ENCODE results near the gene ZNF609. TPM values are rescaled to one million over a fixed set of nuclear protein-coding genes. Genes with fewer than 3 reads are reported as not detected.

Gene ZNF609
- total RNA-seq, 1 experiment from 2014 or later = 31.0 TPM

DNA sequence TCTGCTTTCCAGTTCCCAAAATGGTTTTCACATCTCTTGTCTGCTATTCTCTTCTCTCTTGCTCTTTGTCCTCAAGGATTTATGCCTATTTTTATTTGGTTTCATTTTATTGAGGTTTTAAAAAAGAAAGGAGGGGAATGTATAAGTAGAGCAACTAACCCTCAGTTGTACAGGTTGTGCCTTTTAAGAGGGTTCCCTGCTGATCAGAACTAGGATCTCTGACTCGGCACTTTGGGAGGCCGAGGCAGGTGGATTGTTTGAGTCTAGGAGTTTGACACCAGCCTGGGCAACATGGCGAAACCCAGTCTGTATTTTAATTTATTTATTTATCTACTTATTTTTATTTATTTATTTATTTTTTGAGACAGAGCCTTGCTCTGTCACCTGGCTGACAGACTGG, 123.6 kb downstream of the ZNF609 start (continued):
- TF ChIP-seq, protein P1, sequence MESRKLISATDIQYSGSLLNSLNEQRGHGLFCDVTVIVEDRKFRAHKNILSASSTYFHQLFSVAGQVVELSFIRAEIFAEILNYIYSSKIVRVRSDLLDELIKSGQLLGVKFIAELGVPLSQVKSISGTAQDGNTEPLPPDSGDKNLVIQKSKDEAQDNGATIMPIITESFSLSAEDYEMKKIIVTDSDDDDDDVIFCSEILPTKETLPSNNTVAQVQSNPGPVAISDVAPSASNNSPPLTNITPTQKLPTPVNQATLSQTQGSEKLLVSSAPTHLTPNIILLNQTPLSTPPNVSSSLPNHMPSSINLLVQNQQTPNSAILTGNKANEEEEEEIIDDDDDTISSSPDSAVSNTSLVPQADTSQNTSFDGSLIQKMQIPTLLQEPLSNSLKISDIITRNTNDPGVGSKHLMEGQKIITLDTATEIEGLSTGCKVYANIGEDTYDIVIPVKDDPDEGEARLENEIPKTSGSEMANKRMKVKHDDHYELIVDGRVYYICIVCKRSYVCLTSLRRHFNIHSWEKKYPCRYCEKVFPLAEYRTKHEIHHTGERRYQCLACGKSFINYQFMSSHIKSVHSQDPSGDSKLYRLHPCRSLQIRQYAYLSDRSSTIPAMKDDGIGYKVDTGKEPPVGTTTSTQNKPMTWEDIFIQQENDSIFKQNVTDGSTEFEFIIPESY (IDR thresholded peaks at IDR 0.05; ENCODE audit: extremely low read depth, insufficient replicate concordance, low read length) = no peak

DNA sequence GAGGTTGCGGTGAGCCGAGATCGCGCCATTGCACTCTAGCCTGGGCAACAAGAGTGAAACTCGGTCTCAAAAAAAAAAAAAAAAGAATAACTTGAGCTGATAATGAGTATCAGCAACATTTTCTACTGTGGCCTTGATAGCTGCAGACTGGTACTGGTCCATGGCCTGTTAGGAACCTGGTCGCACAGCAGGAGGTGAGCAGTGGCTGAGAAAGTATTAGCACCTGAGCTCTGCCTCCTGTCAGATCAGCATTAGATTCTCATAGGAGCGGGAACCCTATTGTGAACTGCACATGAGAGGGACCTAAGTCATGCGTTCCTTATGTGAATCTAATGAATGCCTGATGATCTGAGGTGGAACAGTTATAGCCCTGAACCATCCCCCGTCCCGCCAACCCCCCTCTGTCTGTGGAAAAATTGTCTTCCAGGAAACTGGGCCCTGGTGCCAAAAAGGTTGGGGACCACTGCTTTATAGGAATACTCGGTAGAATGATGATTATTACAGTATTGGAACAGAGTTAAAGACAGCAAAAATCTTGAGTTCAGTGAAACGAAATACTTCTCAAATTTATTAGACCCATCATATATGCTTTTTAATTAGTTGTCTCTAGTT, 126.0 kb downstream of the ZNF609 start:
- no peak overlapping the region for H3K27ac ChIP-seq (ENCODE audit: low read depth, low read length)
- H3K9me3 ChIP-seq (ENCODE audit: control insufficient read depth in 1 of 2, insufficient read depth in 1 of 2, low read depth in 1 of 2, low read length in 2 of 2) = no peaks in the 10 kb centered on the region; a peak in 1 of 4 replicates
- no peak overlapping the region for H3K4me3 ChIP-seq (replicated peaks in 1 of 2; ENCODE audit: low read depth in 1 of 2, low read length in 2 of 2)
- 0 out of 4 replicates have a peak, but pooled peaks cover 0 to 3% of the 10 kb centered on the region in 2 experiments for H3K4me1 ChIP-seq (ENCODE audit: control insufficient read depth in 1 of 2, insufficient read depth in 2 of 2, low read length in 2 of 2)
- TF ChIP-seq, protein P2, sequence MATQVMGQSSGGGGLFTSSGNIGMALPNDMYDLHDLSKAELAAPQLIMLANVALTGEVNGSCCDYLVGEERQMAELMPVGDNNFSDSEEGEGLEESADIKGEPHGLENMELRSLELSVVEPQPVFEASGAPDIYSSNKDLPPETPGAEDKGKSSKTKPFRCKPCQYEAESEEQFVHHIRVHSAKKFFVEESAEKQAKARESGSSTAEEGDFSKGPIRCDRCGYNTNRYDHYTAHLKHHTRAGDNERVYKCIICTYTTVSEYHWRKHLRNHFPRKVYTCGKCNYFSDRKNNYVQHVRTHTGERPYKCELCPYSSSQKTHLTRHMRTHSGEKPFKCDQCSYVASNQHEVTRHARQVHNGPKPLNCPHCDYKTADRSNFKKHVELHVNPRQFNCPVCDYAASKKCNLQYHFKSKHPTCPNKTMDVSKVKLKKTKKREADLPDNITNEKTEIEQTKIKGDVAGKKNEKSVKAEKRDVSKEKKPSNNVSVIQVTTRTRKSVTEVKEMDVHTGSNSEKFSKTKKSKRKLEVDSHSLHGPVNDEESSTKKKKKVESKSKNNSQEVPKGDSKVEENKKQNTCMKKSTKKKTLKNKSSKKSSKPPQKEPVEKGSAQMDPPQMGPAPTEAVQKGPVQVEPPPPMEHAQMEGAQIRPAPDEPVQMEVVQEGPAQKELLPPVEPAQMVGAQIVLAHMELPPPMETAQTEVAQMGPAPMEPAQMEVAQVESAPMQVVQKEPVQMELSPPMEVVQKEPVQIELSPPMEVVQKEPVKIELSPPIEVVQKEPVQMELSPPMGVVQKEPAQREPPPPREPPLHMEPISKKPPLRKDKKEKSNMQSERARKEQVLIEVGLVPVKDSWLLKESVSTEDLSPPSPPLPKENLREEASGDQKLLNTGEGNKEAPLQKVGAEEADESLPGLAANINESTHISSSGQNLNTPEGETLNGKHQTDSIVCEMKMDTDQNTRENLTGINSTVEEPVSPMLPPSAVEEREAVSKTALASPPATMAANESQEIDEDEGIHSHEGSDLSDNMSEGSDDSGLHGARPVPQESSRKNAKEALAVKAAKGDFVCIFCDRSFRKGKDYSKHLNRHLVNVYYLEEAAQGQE (IDR thresholded peaks at IDR 0.05; ENCODE audit: low read depth) = no peak
- TF ChIP-seq FOSL1 (IDR thresholded peaks at IDR 0.05; ENCODE audit: low read depth) (no peak), POLR2AphosphoS5 (IDR thresholded peaks at IDR 0.05; ENCODE audit: low read depth, low read length) (no peak), EZH2 (IDR thresholded peaks at IDR 0.05) (no peak), ELF1 (IDR thresholded peaks at IDR 0.05; ENCODE audit: borderline replicate concordance, low read depth) (no peak), SP1 (IDR thresholded peaks at IDR 0.05; ENCODE audit: low read depth) (no peak), CBX3 (IDR thresholded peaks at IDR 0.05; ENCODE audit: low read depth) (no peak), TCF7L2 (IDR thresholded peaks at IDR 0.05; ENCODE audit: borderline replicate concordance, extremely low read depth, insufficient read depth, insufficient read length) (no peak), EGR1 (IDR thresholded peaks at IDR 0.05; ENCODE audit: low read depth) (no peak), SIN3A (IDR thresholded peaks at IDR 0.05; ENCODE audit: low read depth) (no peak), ZFX (IDR thresholded peaks at IDR 0.05) (no peak), RAD21 (IDR thresholded peaks at IDR 0.05; ENCODE audit: low read depth) (no peak), CEBPB (IDR thresholded peaks at IDR 0.05; ENCODE audit: low read depth) (no peak), SRF (IDR thresholded peaks at IDR 0.05; ENCODE audit: low read depth) (no peak), POLR2A (IDR thresholded peaks at IDR 0.05; ENCODE audit: borderline replicate concordance, extremely low read depth, insufficient read depth, insufficient read length) (no peak)
- TF ChIP-seq, protein P1 (IDR thresholded peaks at IDR 0.05; ENCODE audit: extremely low read depth, insufficient replicate concordance, low read length) = no peak
- TF ChIP-seq, protein P3, sequence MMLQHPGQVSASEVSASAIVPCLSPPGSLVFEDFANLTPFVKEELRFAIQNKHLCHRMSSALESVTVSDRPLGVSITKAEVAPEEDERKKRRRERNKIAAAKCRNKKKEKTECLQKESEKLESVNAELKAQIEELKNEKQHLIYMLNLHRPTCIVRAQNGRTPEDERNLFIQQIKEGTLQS (IDR thresholded peaks at IDR 0.05) = no peak
- TF ChIP-seq, protein P4, sequence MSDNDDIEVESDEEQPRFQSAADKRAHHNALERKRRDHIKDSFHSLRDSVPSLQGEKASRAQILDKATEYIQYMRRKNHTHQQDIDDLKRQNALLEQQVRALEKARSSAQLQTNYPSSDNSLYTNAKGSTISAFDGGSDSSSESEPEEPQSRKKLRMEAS (IDR thresholded peaks at IDR 0.05) = no peak
- POLR2A ChIA-PET = no interaction called here
- H3K79me2 ChIP-seq (ENCODE audit: insufficient read depth, low read length) = peaks cover 64% of the 10 kb centered on the region
- H3K27me3 ChIP-seq (ENCODE audit: insufficient read depth, low read length) = no peaks in the 10 kb centered on the region
- RAD21 ChIA-PET (ENCODE audit: low non-redundant PET in 1 of 2, low total read pairs in 2 of 2, uncharacterized antibody in 2 of 2, unreplicated experiment in 2 of 2) = no interaction called here
- ATAC-seq (no peak), DNase-seq (ENCODE audit: low read depth, low spot score) (no peak)
- no peaks in the 10 kb centered on the region; the same call in 1 of the 2 replicates for H4K20me1 ChIP-seq (ENCODE audit: insufficient read depth)
- no TSS peak for BruUV-seq (replicated peaks)
- no peaks in the 10 kb centered on the region for H3K9me2 ChIP-seq (ENCODE audit: insufficient read depth)
- no peaks in the 10 kb centered on the region for H3K36me3 ChIP-seq (ENCODE audit: control insufficient read depth in 1 of 2, insufficient read depth in 2 of 2, low read length in 2 of 2)
- intact Hi-C loops (cut with micrococcal nuclease) = no loop called here
- no peak overlapping the region for H3K4me2 ChIP-seq (ENCODE audit: low read length)
- H3K9ac ChIP-seq (ENCODE audit: low read length) = no peak overlapping the region
- no peak overlapping the region for H2AFZ ChIP-seq (ENCODE audit: low read depth, low read length, poor library complexity, severe bottlenecking)
- CTCF ChIA-PET = no interaction called here
